Activated CD8-positive, alpha-beta memory T cell treated with anti-CD3 and anti-CD28 coated beads for 36 hours (primary cell): ENCODE data around the gene ZFAND3. TPM values are rescaled to one million over a fixed set of nuclear protein-coding genes. Genes with fewer than 3 reads are reported as not detected.

Experiments used
- CTCF ChIA-PET: fragments of 350-600 bp; sonication (Branson Sonifier 250); formaldehyde crosslinking; loops from one replicate; lab custom pipeline; 2021; ENCODE audit warnings: antibody characterized with exemption; lab: Charles Lee
- POLR2A ChIA-PET: fragments of 350-600 bp; sonication (Branson Sonifier 250); formaldehyde crosslinking; loops from one replicate; lab custom pipeline; 2021; ENCODE audit warnings: antibody characterized with exemption; lab: Charles Lee
- total RNA-seq, 2 experiments: library from RNA; stranded (reverse); gene quantifications; one replicate each; pipeline ENCODE4 v1.2.3, GENCODE V29; 2021

ZFAND3 gene
- total RNA-seq, 2 experiments from 2014 or later = 29.3 TPM

DNA sequence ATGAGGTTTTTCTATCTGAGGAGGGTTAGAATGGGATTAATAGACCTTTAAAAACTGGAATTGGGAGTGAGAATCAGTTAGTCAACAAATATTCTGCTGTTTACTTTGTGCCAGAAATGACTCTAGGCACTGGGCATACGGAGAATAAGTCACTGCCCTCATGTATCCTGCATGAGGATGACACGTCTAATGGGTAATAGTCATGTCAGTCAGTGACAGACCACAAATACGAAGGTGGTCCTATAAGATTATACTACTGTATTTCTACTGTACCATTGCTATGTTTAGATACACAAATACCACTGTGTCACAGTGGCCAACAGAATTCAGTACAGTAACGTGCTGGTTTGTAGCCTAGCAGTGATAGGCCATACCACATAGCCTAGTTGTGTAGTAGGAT, 30.7 kb downstream of the ZFAND3 start:
- ChIA-PET POLR2A (no interaction called here), CTCF (no interaction called here)

DNA sequence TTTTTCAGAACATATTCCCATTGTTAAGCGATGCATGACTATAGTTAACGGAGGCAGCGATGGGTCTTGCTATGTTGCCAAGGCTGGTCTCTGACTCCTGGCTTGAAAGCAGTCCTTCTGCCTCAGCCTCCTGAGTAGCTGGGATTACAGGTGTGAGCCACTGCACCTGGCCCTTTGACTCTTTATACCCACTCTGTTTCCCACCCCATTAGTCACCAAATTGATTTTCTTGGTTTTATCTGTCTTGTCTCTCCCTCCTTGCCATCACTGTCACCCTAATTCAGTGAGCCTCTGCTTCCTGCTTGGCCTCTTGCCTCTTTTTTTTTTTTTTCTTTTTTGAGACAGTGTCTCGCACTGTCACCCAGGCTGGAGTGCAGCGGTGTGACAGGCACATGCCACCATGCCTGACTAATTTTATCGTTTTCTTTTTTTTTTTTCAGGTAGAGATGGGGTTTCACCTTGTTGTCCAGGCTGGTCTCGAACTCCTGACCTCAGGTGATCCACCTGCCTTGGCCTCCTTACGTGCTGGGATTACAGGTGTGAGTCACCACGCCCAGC, 31.3 kb downstream of the ZFAND3 start:
- ChIA-PET POLR2A (no interaction called here), CTCF (no interaction called here)

DNA sequence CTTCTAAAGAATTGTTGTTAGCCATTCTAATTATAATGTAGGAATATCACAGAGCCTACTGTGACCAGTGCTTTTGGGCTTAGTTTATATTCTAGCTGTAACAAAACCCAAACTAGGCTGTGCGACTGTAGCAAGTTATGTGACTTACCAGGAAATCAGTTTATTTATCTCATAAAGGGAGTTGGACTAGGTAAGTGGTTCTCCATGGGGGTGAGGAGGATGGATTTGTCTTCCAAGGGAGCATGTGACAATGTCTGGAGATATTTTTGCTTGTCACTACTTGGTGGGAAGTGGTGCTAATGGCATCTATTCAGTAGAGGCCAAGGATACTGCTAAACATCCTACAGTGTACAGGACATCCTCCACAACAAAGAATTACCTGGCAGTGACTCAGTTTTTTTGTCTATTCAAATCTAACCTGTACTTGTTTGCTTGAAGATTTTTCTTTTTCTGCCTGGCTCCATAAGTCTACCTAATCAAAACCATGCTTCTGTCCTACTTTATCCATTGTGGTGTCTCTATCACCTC, 32.5 kb downstream of the ZFAND3 start:
- POLR2A ChIA-PET = no interaction called here
- CTCF ChIA-PET = no interaction called here

DNA sequence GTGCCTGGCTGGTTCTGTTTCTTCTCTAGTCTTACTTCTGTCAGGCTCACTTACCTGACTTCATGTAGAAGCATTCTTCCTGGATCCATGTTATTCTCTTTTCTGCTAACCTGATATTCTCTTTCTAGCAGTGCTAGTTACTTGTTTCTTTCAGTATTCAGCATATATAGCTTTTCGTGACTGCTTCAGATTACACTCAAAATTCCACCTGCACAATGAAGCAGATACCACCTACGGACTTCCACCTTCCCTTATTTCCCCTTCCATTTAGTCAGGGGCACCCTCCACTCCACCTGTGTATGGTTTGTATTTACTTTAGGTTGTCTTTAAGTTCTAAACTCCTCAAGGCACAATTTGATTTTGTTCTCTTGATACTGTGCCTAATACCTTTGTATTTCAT, 36.8 kb downstream of the ZFAND3 start:
- ChIA-PET POLR2A (interaction anchor here (0.6 kb wide), 1 partner anchor 624 kb away, joined by 3 read pairs; no protein-coding TSS in a partner anchor), CTCF (interaction anchor here (0.6 kb wide), 1 partner anchor 23 kb away, joined by 3 read pairs; no protein-coding TSS in a partner anchor)

DNA sequence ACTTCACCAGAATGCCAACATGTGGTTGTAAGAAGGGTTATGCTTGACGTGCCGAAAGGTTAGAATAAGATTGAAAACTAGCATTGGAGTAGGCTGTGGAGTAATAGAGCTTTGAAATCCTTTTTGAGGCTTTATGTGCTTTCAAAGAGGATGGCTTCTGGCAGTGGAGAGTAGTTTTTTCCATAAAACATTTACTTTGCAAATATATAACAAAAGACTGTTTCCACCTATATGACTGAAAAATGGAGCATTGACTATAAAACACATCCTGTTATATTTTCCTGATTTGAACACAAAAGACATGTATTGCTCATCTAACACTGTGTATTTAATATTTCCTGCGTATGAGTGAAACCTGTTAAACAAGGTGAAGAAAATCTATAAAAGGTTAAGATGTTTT, 38.8 kb downstream of the ZFAND3 start:
- ChIA-PET CTCF (interaction anchor here (1.8 to 2.0 kb wide), 2 partner anchors 9 to 15 kb away, joined by 5 to 7 read pairs; no protein-coding TSS in a partner anchor), POLR2A (no interaction called here)

DNA sequence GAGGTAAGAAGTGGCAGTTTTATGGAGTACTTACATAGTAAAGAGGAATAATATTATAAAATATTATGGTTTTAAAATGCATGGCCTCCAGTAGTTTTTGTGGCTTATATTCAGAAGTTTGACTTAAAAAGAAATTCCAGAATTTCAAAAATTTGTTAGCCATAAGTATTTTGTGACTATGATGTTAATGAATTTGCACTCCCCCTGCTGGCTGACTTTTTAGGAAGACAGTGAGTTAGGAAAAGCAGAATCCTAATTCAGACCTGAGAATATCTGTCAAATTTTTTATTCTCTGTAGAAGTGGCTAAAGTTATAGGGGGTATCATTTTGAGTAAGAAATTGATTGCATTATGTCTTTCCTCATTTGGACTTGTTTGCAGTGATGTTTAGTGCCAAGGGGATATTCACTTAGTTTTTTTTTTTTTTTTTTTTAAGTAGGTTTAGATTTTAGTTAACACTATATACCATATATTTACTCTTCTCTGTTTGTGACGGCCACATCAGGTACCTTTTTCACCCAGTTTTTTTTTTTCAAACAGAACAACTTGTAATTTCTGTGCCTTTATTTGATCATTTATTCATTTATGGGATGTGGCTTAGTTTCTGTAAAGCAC, 40.8 kb downstream of the ZFAND3 start:
- ChIA-PET POLR2A (no interaction called here), CTCF (interaction anchor here (0.7 kb wide), 4 partner anchors 57 to 361 kb away, joined by 3 to 5 read pairs (median 4); partner anchors contain the start of gene CCDC167)

DNA sequence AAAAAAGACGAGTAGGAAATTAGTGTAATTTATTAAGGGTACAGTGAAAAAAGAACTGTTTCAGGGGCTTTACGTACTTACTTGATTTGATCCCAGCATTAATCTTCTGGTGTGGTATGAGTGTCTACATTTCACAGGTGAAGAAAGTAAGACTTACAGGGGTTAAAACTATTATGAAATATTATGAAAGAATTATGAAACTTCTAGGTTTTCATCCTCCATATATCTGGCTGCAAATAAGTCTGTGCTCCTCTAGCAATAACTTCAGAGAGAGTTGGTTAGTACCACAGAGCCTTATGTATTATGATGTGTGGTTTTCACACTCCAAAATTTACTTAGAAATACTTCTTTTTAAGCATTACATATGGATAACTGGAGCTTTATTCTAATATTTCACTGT, 41.9 kb downstream of the ZFAND3 start:
- CTCF ChIA-PET = no interaction called here

DNA sequence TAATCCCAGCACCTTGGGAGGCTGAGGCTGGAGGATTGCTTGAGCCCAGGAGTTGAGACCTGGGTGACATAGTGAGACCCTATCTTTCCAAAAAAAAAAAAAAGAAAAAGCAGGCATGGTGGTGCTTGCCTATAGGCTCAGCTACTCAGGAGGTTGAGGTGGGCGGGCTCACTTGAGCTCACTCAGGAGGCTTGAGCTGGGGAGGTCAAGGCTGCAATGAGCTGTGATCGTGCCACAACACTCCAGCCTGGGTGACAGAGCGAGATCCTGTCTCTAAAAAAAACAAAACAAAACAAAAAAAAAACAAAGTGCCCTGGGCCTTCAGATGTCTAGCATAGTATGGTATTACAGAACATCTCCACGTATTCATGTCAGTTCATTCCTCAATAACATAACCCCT, 42.9 kb downstream of the ZFAND3 start:
- CTCF ChIA-PET = no interaction called here

More for the DNA sequence above, 41.9 kb downstream of the ZFAND3 start:
- POLR2A ChIA-PET = no interaction called here

DNA sequence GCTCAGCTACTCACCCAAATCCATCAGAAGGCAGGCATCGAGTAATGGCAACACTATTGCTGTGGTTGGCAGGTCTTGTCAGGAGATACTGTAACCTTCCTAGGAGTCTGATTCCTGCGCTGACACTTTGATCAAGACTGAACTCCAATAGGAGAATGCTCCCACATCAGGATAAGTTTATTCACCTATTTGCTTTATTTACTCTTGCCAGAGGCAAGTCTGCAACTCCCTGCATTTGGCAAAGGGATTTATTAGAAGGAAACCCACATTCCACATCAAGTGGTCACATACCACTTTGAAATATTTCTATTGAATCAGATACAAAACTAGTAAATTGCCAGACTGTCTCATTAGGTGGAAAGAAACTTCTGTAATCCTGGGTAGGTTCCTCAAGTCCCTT, 43.5 kb downstream of the ZFAND3 start:
- CTCF ChIA-PET = no interaction called here

More for the DNA sequence above, 42.9 kb downstream of the ZFAND3 start:
- POLR2A ChIA-PET = no interaction called here

DNA sequence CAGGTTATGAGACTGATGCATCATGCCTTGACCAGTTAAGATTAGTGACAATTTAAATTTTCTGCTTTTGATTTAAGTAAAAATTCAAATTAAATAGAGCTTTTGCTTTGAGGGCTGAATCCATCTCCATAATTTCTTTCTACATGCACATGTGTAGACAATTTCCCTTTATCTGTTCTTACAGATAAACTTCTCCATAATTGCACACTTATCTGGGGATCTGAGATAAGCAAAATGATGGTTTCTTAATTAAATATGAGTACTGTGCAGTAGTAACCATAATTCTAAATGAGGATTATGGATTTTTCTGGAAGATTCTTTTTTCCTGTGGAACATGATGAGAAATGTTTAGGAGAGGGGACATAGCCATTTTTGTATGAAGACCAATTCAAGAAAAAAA, 44.7 kb downstream of the ZFAND3 start:
- ChIA-PET POLR2A (no interaction called here), CTCF (interaction anchor here (1.0 to 1.6 kb wide), 2 partner anchors 13 to 73 kb away, joined by 3 read pairs; no protein-coding TSS in a partner anchor)

More for the DNA sequence above, 43.5 kb downstream of the ZFAND3 start:
- POLR2A ChIA-PET = no interaction called here

DNA sequence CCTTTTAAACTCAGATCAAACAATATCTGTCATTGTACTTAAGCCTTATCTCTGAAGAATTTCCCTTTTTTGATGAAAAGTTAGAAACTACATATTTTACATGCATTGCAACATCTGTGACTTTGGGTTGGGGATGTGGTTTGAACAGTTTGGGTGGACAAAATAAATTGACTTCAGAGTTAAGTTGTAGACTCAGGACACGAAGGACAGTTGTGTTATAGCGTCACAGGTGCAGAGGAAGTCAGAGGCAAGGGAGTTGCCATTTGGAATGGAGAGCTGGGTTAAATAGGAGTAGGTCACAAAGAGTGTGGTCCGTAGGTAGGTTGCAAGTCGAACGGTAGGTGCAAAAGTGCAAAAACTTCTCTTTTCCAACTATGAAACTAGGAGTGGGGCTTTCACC, 46.0 kb downstream of the ZFAND3 start:
- POLR2A ChIA-PET = no interaction called here
- CTCF ChIA-PET = interaction anchor here (1.6 kb wide), 1 partner anchor 74 kb away, joined by 3 read pairs; no protein-coding TSS in a partner anchor

DNA sequence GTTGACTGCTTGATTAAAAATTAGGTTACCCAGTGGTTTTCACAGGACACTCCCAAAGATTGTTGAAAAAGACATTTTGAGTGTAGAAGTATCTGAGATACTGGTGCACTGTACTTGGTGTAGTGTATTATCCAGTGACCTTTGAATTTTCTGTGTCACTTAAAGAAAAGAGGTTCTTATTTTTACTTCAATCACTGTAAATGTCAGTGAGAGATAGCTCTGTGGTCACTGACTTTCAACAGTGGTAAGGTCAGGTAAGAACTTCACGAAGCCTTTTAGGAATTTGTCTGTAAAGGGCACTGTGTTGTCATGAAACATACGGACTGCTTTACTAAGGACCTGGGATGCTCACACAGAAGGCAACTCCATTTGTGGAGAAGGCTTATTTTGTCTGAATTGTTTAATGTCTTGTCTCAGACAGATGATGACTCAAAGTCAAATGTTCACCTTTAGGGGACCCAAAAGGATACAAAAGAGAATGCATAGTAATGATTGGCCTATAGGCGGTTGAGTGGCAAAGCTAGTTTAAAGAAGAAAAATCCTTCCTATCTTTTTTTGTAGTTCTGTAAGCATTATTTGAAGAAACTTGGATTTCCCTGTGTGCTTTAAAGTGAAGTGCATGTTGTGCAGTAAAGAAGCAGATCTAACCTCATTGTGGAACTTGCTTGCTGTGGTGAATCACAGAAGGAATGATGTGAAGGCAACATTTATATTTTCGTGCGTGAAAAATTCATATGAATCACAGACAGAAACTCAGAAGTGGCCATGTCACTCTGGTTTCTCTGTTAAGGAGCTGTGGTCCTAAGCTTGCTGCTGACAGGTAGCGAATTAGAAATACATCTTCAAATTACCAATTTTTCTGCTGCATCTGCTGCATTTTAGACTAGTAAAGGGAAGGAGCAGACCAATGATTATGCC, 47.3 kb downstream of the ZFAND3 start:
- CTCF ChIA-PET = interaction anchor here (0.7 to 1.5 kb wide), 3 partner anchors 8 to 119 kb away, joined by 3 to 7 read pairs (median 4); no protein-coding TSS in a partner anchor
- POLR2A ChIA-PET = interaction anchor here (0.6 kb wide), 1 partner anchor 43 kb away, joined by 5 read pairs; no protein-coding TSS in a partner anchor

DNA sequence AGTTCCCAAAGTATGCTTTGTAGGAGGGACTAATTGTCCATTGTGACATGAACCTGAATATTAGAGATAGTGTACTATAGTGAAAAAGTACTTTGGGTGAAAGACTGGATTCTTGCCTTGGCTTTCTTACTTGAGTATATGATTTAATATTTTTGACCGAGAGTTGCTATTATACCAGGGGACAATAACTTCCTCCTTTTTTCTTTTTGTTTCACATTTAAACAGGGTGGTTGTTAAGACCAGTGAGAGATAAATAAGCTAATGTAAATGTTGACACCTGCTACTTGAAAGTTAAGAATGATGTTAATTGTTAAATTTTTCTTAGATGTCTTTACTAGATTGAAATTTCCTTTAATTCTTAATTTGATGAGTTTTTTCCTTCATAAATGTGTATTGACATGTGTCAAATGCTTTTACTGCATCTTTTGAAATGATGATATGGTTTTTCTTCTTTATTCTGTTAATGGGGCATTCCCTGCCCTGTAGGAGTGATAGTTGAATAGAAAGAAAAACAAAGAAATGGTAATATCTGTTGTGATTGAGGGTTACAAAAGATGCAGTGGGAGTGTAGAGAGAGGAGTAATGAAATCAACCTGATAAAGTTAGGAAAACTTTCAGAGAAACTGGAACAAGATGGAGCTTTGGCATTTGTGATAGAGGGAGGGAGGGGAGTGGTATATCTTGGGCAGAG, 48.4 kb downstream of the ZFAND3 start:
- ChIA-PET CTCF (interaction anchor here (1.5 kb wide), 1 partner anchor 9 kb away, joined by 7 read pairs; no protein-coding TSS in a partner anchor), POLR2A (no interaction called here)

DNA sequence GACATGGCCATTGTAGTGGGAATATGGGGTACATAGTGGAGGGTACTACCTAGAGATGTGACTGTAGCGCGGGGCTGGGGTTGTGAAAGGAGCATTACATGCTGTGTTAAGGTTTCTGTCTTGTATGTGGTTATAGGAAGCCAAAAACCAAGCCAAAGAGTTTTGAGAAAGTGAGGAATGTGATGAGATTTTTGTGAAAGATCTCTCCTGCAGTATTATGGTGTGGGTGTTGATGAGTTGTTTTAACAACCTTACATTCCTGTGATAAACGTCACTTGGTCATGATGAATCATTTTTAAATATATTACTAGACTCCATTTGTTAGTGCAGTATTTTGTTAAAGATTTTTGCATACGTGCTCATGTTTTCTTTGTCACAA, 48.9 kb downstream of the ZFAND3 start:
- ChIA-PET CTCF (no interaction called here), POLR2A (no interaction called here)

DNA sequence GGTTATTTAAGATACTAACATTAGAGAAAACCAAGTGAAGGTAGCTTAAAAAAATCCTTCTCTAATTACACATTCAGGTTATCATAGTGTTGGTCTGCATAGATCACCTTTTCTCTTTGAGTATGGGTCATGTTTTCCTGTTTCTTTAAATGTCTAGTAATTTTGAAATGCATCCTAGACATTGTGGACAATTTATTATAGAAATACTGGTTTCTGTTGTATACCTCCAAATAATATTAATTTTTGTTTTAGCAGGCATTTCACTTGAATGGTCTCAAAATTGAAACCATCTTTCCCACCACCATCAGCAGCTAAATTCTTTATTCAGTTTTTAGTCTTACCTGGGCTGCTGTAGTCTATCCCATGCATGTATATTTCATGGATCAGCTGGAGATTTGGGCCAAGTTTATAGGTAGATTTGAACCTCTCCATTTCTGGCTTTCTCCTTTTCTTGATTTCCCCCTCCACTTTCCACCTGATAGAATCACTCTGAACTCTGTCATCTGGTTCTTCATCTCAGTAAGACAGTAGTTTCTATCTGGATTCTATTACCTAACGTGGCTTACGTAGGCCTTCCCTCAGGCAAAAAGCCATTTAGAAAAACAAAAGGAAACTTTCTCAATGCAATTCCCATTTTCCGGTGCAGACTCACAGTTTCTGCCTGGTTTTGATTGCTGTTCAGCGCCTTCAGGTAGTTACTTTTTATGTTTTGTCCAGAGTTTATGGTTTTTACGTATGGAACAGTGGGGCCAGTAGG, 52.3 kb downstream of the ZFAND3 start:
- CTCF ChIA-PET = no interaction called here

DNA sequence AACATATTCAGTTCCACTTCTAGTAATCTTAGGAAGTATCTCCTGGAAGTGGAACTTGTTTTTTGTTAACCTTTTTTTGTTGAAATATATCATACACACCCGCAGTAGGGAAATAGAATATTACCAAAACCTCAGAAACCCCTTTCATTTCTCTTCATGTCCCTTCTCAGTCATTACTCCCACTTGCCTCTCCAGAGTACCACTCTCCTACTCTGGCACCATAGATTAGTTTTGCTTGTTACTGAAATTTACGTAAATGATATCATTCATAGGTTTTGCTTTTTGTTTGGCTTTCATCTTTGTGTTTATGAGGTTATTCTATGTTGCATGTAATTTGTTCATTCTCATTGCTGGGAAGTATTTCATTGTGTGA, 52.8 kb downstream of the ZFAND3 start:
- POLR2A ChIA-PET = no interaction called here
- CTCF ChIA-PET = no interaction called here

More for the DNA sequence above, 52.3 kb downstream of the ZFAND3 start:
- POLR2A ChIA-PET = no interaction called here

DNA sequence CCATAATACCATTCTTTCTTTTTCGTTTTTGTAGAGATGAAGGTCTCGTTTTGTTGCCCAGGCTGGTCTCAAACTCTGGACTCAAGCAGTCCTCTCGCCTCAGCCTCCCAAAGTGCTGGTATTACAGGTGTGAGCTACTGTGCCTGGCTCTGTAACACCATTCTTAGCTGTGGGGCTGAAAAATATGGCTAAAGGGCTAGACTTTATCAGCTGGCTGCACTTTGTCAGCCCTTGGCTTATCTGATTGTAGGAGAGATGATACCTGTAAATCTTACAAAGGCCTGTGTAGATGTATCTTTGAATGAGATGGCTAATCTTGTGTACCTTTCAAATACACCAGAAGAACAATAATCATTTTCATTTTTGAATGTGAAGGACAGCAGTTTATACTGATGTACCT, 55.2 kb downstream of the ZFAND3 start:
- POLR2A ChIA-PET = no interaction called here
- CTCF ChIA-PET = no interaction called here

DNA sequence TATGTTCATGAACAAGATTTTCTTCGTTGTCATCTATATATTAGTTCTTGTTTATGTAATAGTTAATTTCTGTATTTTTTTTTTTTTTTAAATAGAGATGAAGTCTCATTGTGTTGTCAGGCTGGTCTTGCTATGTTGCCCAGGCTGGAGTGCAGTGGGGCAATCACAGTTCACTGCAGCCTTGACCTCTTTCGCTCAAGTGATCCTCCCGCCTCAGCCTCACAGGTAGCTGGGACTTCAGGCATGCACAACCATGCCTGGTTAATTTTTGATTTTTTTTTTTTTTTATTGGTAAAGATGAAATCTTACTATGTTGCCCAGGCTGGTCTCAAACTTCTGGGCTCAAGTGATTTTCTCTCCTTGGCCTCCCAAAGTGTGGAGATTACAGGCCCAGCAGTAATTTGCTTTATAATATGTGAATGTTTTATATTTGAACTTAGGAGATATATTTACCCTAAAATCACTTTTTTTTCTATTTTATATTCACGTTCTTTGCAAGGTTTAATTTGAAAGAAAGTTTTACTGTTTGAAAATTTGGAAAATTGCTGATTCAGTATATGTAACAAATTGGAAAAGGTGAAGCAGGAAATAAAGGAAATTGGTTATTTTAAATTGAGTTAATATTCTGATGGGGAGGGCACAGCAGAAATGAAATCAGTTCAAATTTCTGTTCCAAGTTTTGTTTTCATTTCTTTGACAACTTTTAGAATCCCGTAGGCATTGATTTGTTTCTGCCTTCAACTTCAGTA, 56.2 kb downstream of the ZFAND3 start:
- POLR2A ChIA-PET = no interaction called here

More for the DNA sequence above, 56.2 kb downstream of the ZFAND3 start:
- CTCF ChIA-PET = no interaction called here
